HG03095 (cell line): Measurements from ENCODE around the gene SLC28A1.
"Not testable (repeated sequence)": the region's sequence is repeated elsewhere in the genome, so short reads cannot be mapped to it uniquely, and the experiment has no call there.

ENCODE experiments used
- ATAC-seq: cut with Tn5 transposase; IDR thresholded peaks from one replicate; pipeline ENCODE4 v1.9.1; 2021; ENCODE audit warnings: moderate library complexity; ENCODE audit not compliant: unreplicated experiment

Gene SLC28A1, protein sequence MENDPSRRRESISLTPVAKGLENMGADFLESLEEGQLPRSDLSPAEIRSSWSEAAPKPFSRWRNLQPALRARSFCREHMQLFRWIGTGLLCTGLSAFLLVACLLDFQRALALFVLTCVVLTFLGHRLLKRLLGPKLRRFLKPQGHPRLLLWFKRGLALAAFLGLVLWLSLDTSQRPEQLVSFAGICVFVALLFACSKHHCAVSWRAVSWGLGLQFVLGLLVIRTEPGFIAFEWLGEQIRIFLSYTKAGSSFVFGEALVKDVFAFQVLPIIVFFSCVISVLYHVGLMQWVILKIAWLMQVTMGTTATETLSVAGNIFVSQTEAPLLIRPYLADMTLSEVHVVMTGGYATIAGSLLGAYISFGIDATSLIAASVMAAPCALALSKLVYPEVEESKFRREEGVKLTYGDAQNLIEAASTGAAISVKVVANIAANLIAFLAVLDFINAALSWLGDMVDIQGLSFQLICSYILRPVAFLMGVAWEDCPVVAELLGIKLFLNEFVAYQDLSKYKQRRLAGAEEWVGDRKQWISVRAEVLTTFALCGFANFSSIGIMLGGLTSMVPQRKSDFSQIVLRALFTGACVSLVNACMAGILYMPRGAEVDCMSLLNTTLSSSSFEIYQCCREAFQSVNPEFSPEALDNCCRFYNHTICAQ

DNA sequence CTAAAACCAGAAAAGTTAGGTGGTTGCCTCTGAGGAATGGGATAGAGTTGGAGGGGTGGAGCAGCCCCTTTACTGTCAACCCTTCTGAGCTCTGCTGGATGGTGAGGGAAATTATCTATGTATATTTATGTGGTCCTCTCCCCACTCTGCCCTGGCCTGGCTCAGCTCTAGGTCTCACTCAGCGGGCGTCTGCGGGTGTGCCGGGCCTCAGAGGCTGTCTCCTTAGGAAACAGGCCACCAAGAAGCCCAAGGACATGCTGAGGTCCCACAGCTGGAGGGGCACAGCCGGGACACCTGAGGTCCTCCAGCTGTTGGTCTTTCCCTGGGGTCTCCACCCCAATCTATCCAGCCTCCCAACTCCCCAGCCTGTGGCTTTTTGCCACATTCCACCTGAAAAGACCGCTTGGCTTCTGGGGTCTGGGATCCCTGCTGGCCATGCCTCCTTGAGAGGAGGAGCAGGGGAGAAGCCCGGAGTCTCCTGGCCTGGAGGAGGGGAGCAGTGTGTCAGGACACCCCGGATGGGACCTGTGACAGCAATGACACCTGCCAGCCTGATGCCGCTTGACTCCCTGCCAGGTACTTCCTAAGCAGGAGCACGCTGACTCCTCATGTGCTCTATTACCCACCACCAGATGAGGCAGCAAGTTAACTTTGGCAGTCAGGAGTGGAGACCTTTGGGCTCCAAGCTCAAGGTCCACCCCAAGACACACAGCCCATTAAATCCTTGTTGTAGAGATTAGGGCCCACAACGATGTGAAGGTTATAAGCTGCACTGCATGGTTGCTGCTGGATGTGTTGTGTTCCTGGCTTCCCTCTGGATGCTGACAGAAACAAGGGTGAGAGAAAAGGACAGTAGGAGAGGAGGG is at the start of gene SLC28A1:
Gene SLC28A1 (plus strand): TSS at position 747 of the 866 bp plus-strand sequence. CDS start 3,099 bp downstream, outside the sequence.
- no peak for ATAC-seq

- no peak for ATAC-seq
These were observed 49.5 kb upstream of the SLC28A1 start for GRCh38 chr15:84834969-84835368.

GRCh38 chr15:84835661-84836337 is 48.7 kb upstream of the SLC28A1 start:
- no peak for ATAC-seq

- ATAC-seq, result no peak
These were observed 47.6 kb upstream of the SLC28A1 start for GRCh38 chr15:84836844-84837243.

- no peak for ATAC-seq
These were observed 44.7 kb upstream of the SLC28A1 start for GRCh38 chr15:84839714-84840113.

DNA sequence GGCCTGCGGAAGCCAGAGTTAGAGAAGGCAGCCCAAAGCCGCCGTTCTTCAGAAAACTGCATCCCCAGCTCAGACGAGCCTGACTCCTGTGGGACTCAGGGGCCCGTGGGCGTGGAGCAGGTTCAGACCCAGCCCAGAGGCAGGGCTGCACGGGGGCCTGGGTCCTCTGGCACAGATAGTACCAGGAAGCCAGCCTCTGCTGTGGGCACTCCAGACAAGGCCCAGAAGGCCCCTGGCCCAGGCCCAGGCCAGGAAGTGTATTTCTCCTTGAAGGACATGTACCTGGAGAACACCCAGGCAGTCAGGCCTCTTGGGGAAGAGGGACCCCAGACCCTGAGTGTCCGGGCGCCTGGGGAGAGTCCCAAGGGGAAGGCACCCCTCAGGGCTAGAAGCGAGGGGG is 44.2 kb upstream of the SLC28A1 start:
- no peak for ATAC-seq

DNA sequence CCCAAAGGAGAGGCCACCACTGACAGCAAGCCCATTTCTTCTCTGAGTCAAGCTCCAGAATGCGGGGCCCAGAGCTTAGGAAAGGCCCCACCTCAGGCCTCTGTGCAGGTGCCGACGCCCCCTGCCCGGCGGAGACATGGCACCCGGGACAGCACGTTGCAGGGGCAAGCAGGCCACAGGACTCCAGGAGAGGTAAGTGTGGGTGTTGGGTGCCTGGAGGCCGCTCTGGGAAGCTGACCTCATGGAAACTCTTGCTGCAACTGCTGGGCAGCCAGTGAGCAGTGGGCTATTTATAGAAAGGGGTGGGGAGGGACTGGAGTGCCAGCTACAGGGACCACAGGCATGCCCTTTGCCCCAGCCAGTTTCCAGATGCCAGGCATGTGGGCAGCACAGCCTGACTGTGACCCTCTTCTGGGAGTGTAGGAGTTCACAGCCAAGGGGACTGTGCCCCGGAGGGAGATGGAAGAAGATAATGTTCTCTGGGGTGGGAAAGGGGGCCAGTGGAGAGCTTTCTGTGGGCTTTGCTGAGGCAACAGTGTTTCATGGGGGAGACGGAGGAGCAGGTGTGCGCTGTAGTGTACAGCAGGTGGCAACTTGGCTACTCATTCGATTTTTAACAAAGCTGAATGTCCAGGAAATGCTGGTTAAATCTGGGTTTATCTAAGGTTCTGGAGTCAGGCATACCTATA is 43.6 kb upstream of the SLC28A1 start:
- ATAC-seq, result no peak

DNA sequence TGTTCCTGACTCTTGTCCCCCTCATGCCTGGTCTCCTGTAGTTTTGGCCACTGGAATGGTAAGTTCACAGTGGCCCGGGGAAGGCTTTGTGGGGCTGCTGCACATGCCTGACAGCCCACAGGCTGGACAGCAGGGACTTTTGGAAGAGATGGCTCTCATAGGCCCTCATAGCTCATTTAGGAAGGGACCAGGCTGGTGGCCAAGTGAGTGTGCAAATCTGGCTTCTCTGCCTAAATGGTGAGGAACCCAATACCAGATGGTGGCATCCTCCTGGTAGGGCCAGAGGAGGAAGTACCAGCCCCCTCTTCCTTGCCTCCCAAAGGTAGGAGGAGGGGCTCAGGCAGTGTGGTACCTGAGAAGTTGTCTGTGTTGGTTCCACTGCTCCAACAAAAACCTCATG is 41.7 kb upstream of the SLC28A1 start:
- no peak for ATAC-seq

DNA sequence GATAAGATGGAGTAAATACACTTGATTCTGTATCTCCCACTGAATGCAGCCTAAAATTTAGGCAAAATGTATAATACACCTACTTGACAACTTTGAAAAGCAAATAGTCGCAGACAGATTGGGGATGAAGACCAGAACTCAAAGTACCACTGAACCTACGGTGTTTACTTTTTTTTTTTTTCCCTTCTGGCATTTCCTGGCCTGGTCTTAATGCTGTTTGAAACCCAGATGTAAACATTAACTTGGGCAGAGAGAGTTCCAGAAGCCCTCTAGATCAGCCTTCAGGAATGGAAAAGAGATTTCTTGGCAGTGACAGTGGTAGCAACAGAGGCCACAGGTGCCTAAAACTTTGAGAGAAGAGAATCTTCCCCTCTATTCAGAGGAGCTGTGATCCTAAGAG is 39.5 kb upstream of the SLC28A1 start:
- no peak for ATAC-seq

- not testable (repeated sequence) for ATAC-seq
These were observed 38.8 kb upstream of the SLC28A1 start for GRCh38 chr15:84845631-84846030.

DNA sequence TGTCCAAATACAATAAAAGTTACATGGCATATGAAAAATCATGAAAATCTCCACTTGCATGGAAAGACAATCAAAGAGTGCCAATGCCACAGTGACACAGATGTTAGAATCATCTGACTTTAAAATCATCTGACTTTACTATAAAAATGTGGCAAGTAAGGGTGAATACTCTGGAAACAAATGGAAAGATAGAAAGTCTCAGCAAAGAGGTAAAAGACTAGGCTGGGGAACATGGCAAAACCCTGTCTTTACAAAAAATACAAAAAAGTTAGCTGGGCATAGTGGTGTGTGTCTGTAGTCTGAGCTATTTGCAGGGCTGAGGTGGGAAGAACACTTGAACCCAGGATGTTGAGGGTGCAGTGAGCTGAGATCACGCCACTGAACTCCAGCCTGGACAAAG is 38.2 kb upstream of the SLC28A1 start:
- no peak for ATAC-seq

- ATAC-seq, result no peak
These were observed 37.1 kb upstream of the SLC28A1 start for GRCh38 chr15:84847382-84847781.

GRCh38 chr15:84852212-84852611 is 32.2 kb upstream of the SLC28A1 start:
- no peak for ATAC-seq

GRCh38 chr15:84855136-84855535 is 29.3 kb upstream of the SLC28A1 start:
- ATAC-seq, result no peak

GRCh38 chr15:84855765-84856164 is 28.7 kb upstream of the SLC28A1 start:
- no peak for ATAC-seq

DNA sequence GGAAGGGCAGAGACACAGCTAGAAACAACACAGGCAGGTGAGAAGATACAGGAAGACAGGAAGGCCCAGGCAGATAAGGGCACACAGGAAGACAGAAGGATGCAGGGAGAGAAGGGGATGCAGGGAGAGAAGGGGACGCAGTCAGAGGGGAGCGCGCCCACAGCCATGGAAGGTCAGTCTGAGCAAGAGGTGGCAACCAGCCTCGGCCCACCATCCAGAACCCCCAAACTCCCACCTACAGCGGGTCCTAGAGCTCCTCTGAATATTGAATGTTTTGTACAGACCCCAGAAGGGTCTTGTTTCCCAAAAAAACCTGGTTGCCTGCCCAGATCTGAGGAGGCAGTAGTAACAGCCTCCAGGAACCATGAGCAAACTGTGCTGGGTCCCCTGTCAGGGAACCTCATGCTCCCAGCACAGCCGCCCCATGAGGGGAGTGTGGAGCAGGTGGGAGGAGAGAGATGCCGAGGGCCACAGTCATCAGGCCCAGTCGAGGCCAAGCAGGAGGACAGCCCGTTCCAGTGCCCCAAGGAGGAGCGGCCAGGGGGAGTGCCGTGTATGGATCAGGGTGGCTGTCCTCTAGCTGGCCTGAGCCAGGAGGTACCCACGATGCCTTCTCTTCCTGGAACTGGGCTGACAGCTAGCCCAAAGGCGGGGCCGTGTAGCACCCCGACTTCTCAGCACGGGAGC is 27.6 kb upstream of the SLC28A1 start:
- ATAC-seq, result no peak

- ATAC-seq, result no peak
These were observed 27.0 kb upstream of the SLC28A1 start for GRCh38 chr15:84857418-84858004.

GRCh38 chr15:84858231-84858630 is 26.2 kb upstream of the SLC28A1 start:
- ATAC-seq, result no peak

- ATAC-seq, result no peak
These were observed 25.3 kb upstream of the SLC28A1 start for GRCh38 chr15:84859144-84859543.
